ENCODE data around the gene CDK10.

The CDK10 gene

DNA sequence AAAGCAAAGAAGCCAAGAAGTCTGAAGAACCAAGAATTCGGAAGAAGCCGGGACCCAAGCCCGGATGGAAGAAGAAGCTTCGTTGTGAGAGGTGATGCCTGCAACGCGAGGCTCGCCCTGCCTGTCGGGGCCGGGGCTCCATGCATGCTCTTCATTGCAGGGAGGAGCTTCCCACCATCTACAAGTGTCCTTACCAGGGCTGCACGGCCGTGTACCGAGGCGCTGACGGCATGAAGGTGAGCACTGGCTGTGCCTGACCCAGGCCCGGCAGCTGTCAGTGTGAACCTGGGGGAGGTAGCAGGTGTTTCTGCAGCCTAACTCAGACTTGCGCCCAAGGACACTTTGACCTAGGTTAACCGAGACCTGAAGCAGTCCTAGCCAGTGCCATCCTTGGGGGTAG is 46.8 kb downstream of the CDK10 start:
- no peak for DNase-seq (ENCODE audit: low read depth in 2 of 2)

- no peak for DNase-seq (ENCODE audit: low read depth in 2 of 2)
These were observed 47.3 kb downstream of the CDK10 start for GRCh38 chr16:89733792-89734191.

DNA sequence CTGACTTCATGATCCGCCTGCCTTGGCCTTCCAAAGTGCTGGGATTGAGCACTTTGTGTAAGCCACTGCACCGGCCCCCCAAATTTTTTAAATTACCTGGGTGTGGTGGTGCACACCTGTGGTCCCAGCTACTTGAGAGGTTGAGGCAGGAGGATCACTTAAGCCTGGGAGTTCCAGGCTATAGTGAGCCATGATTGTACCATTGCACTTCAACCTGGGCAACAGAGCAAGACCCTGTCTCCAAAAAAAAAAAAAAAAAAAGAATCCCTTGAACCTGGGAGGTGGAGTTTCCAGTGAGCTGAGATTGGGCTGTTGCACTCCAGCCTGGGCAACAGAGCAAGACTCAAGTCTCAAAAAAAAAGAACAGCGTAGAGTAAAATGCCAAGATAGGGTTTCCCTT is 50.1 kb downstream of the CDK10 start:
- DNase-seq (ENCODE audit: low read depth in 2 of 2): no peak

DNA sequence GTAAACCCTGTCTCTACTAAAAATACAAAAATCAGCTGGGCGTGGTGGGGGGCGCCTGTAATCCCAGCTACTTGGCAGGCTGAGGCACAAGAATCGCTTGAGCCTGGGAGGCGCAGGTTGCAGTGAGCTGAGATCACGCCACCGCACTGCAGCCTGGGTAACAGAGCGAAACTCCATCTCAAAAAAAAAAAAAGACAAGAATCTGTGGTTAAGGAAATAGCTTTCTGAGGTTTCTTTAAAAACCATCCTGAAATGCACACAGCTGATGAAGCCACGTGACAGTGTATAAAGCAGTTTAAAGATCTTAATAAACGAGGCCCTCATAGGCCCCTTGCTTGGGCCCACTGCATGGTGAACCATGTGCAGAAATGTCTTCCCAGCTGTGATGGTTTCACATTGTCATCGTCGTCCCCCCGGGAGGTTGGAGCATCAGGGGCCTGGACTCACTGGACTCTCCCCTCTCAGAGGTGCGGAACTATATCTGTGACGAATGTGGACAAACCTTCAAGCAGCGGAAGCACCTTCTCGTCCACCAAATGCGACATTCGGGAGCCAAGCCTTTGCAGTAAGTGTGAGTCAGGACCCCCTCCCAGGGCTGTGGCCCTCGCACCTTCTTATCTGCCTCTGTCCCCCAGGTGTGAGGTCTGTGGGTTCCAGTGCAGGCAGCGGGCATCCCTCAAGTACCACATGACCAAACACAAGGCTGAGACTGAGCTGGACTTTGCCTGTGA is 51.0 kb downstream of the CDK10 start:
- DNase-seq (ENCODE audit: low read depth in 2 of 2): no peak

GRCh38 chr16:89738072-89738377 is 51.5 kb downstream of the CDK10 start:
- DNase-seq (ENCODE audit: low read depth in 2 of 2): no peak

DNA sequence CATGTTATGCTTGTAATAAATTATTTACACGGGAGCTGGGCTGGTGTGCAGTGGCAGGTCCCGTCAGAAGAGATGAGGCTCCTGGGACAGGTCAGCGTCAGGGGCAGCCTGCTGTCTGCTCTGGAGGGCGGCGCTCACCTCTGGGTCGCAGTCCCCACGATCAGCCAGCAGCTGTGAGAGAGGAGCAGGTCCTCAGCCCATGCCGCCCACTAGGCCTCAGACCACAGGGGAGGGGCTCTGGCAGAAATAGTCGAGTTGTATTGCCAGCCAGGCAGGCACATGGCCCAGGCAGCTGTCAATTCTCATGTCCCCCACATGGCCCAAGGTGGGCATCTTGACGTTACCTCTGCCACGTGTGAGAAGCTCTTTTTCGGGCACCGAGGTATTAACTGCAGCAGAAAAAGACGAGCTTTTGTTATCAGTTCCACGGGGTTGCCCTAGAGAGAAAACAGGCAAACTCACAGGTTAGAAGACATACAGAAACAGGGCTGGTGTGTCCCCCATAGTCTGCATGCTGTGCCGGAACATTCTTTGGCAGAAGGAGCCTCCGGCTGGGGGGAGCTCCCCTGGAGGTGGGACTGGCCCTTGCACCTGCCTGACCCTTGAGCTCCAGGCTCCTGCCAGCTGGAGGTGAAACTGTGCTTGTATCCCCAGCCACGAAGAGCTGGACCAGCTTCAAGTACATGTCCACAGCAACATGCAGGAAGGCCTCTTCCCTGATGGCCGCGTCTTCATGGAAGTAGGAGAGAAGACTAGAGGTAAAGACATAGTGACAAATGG is 52.2 kb downstream of the CDK10 start:
- DNase-seq (ENCODE audit: low read depth in 2 of 2): no peak

GRCh38 chr16:89739383-89739782 is 52.9 kb downstream of the CDK10 start:
- DNase-seq (ENCODE audit: low read depth in 2 of 2): no peak

GRCh38 chr16:89741342-89742014 is 55.0 kb downstream of the CDK10 start:
- DNase-seq (ENCODE audit: low read depth in 2 of 2): no peak

GRCh38 chr16:89742948-89743347 is 56.5 kb downstream of the CDK10 start:
- no peak for DNase-seq (ENCODE audit: low read depth in 2 of 2)

DNA sequence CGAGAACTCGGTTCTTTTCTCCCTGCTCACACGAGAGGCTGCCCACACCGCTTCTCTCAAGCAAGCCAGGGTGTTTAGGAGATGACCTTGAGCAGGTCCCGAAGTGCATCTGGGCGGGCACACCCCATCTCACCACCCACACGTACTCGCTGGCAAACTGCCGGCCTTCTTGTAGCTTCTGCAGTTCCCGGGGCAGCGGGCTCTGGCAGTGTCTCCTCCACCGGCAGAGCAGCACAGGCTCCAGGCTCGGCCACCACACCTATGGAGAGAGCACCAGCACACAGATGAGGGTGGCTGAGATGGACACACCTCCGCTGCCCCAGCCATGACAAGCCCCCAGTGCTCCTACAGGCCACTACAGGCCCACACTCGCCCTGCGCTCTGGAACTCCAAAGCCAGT is 58.3 kb downstream of the CDK10 start:
- no peak for DNase-seq (ENCODE audit: low read depth in 2 of 2)

All from stimulated activated CD8-positive, alpha-beta memory T cell treated with anti-CD3 and anti-CD28 coated beads, Interleukin-7, amount 100 ng/mL, for 4 hours (primary cell).